ENCODE measurements around the gene GLIS1. TPM values are rescaled to one million over a fixed set of nuclear protein-coding genes. Genes with fewer than 3 reads are reported as not detected.

GLIS1 gene
- total and polyA plus RNA-seq, 2 of the 8 experiments (the other 6 are each of a cell fraction or from before 2014, with no cell fraction given): 0.15 to 0.22 TPM

DNA sequence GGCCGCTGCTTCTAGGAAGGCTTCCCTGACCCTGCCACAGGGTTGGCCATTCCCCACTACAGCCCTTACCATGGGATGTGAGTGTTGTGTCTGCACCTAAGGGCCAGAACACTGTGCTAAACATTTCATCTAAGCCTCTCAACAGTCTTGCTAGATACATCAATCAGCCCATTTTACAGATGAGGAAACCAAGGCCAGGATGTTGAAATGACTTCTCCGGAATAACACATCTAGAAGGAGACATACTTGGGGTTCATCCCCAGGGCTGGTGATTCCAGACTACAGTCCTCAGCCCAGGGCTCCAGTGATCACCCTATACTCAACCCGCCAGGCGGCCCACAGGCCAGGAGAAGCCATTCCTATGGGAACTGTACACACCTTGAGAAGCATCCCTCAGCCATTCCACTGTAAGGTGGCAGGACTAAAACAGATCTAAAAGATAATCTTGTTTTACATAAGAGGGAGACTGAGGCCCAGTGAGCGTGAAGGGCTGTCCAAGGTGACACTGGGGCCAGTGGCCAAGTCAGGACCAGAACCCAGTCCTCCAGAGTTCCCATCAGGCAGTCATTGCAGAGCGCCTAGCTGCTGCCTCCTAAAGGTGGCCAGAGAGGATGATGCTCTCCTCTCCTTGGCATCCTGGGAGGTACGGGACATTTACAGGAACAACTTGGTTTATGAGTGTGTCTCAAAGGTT is 119.5 kb downstream of the GLIS1 start (continued):
- TF ChIP-seq JUND (IDR thresholded peaks at IDR 0.05; ENCODE audit: low read length) (no peak), MAFK (IDR thresholded peaks at IDR 0.05; ENCODE audit: low read depth, low read length) (no peak), POLR2A (IDR thresholded peaks at IDR 0.05; ENCODE audit: control extremely low read depth in 1 of 2, low read depth in 2 of 2, low read length in 2 of 2) (no peak), SUZ12 (IDR thresholded peaks at IDR 0.05; ENCODE audit: low read length) (no peak)

Measured in H1 (cell line).